Activated CD4-positive, CD25-positive, alpha-beta regulatory T cell (primary cell): Measurements from ENCODE around the gene ATOH8.

Experiments
- DNase-seq, 4 experiments: peaks; one replicate each; lab custom pipeline; 2025; lab: John Stamatoyannopoulos, UW

The ATOH8 gene

DNA sequence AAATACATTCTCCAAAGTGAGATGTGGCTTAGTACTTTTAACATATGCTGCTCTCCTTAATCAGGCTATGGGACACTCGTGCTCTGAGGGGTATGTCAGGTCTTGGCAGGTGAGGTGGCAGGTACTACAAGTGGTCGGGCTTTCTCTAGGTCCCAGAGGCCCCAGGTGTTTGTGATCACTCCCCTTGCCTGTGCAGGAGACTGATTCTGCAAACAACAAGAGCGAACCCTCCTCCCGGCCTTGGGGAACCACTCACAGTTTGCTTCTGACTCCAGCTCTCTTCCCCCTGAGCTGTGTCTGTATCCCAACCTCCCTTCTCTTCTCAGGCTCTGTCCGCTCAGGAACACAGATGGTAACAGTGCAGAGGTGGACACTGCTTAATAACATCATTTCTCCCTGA lies 48.1 kb downstream of the ATOH8 start:
- DNase-seq, result no peak

DNA sequence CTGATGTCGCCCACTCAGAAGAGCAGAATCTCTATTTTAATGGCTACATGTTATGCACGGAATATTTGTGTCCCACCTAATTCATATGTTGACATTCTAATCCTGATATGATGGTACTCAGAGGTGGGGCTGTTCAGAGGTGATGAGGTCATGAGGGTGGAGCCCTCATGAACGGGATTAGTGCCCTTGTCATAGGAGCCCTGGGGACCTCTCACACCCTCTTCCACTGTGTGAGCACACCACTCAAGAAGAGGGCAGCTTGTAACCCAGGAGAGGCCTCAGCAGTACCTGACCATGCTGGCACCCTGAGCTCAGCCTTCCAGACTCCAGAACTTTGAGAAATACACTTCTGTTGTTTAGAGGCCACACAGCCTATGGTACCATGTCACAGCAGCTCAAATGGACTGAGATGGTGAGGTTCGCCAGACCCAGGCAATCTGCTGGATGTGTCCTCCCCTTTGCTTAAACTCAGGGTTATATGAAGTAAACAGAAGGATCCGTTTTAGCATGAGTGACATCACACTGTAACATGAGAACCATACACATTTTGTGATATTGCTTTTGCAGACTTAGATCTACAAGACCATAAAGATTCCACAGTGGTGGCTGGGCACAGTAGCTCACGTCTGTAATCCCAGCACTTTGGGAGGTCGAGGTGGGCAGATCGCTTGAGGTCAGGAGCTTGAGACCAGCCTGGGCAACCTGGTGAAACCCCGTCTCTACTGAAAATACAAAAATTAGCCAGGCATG lies 48.7 kb downstream of the ATOH8 start:
- no peak for DNase-seq

DNA sequence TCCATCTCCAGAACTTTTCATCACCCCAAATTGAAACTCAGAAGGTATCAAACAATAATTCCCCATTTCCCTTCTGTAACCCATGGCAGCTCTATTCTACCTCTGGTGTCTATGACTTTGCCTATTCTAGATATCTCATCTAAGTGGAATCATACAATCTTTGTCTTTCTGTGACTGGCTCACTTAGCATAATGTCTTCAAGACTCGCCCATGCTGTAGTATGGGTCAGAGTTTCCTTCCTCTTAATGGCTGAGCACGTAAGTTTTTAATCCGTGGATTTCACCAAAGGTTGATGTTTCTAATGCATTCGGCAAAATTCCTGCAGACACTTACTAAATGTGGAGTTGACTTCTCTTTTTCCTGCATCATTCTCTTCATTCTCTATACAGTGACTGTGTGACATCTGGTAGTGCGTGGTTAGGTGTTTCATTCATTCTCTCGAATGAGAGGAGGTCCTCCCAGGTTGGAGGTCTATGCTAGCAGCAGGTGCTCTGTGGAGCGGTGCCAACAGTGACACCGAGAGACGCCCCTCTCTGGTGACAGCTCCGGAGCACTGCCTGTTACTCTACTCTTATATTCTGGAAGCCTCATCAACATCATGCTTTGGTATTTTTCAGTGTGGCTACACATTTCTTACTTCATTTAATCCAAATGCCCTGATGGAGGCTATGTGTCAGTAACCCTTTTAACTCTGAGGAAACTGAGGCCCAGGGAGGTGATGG lies 50.1 kb downstream of the ATOH8 start:
- no peak for DNase-seq

DNA sequence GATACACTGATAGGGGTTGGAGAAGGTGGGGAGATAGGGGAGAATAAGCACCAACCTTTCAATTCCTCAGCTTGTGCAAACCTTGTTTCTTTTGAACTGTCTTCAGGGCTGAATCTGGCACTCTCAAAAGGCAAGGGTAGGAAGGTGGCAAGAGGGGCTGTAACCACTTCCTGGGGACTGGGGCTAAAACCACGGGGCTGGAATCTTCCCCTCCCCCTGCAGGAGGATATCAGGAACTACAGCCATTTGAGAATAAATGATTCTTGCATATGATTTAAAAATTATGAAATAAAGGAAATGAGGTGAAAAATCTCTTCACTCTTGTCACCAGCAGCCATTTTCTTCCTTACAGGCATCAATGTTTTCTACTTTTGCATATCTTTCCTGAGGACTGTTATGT lies 50.8 kb downstream of the ATOH8 start:
- no peak for DNase-seq

DNA sequence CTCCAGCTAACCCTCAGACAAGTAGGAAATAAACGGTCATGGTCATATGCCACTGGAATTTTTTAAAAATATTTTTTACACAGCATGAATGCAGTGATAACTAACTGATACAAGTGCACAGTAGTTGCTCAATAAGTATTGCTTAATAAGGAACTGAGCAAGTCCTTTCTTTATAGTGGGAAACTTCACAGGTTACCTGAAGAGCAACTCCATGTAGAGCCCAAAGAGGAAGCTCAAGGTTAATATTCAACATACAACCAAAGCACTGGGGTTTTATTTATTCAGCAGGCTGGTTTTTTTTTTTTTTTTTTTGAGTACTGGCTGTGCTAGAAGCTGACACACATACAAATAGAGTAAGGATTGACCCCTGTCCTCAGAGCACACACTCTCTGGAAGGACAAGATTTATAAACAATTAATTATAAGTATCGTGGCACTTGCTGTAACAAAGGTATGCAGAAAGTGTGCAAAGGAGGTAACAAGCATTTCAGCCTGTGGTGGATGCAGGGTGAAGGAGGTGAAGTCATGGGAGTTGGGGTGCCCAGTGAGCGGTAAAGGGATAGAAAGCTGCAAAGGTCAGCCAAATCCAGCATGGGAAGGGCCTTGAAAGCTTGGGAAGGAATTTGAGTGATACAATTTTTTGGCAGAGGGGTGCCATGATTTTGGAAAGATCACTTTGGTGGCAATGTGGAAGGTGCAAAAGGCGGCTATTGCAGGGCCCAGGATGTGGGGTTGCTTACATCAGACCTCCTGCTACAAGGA lies 52.7 kb downstream of the ATOH8 start:
- no peak for DNase-seq

DNA sequence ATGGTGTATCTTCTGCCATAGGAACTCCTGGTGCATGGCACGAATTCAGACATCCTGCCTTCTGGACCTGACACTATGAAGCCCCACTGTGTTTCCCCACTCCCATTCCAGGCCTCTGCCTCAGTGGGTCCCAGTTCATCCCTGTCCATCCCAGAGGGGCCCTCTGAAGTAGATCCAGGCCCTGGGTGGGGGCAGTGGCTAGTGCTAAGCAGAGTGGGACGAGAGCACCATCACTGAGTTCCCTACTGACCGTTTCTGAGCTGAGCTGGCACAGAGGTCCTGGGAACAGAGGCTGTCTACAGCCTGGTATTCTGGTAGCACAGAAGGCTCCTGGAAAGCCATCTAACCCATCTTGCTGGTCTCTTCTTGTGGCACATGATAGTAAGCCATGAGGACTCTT lies 54.0 kb downstream of the ATOH8 start:
- no peak for DNase-seq

DNA sequence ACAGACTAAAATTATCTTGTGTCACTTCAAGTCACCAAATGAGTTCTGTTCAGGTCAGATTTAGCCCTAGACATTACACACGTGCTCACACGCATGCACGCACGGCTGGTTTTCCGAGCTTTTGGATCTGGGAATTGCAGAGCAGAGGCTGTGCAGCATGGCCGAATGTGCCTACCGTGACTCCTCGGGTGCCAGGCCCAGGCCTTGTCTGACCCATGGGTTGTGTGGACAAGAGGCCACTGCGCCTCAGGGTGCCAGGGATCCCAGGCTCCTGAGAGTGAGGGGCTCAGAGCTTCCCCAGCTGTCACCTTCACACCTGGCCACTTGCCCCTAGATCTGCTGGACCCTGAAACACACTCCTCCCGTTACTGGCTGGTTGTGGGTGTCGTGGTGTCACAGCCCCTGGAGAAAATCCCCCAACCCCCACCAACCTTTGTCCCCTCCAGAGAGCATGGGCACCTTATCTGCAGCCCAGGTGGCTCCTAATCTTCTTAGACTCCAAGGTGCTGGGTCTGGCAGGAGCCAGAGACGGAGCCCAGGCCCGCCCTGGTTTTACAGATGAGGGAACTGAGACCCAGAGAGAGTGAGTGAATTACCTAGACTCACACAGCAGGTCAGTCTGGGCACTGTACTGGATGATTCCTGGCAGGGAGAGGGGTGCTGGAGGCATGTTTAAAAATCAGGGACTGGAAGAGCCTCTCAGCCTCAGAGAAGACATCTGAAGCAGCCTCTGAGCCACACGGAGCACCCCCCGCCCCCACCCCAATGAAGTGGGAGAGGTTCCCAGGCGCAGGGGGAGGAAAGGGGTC lies 56.8 kb downstream of the ATOH8 start:
- no peak for DNase-seq

DNA sequence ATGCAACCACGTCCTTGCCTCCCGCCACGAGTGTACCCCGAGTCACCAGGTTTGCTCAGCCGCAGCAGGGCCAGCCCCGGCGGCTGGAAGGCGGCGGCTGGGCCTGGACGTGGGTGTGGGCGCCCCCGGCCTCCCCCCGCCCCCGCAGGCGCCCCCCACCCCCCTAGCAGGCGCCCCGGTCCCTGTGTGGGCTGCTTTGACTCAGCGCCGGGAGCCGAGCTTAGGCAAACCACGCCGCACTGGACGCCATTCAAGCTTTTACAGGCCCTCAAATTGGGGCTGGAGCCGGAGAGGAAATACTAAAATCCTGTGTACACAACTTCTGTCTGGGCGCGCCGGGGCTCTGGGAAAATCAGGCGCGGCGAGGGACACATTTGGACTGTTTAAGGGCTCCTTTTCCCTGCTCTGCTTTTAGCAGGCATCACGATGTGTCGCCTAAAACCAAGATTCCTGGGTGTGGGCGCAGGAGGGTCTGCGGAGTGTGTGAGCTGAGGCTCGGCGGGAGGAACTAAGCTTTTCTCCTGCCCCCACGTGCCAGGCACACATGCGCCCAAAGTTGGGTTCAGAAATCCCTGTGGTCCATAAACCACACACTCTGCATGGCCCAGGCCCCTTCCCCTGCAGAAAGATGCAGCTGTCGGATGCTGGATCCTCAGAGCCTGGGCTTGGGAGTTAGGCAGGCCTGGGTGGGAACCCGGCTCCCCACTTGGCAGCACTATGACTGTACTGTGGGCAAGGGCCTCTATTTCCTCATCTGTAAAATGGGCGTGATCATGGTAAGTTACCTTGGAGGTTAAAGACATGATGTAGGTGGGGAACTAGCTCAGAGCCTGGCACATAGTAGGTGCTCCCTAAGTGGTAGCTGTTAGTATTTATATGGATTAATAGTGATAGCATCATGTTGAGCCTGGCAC lies 57.6 kb downstream of the ATOH8 start:
- no peak for DNase-seq

DNA sequence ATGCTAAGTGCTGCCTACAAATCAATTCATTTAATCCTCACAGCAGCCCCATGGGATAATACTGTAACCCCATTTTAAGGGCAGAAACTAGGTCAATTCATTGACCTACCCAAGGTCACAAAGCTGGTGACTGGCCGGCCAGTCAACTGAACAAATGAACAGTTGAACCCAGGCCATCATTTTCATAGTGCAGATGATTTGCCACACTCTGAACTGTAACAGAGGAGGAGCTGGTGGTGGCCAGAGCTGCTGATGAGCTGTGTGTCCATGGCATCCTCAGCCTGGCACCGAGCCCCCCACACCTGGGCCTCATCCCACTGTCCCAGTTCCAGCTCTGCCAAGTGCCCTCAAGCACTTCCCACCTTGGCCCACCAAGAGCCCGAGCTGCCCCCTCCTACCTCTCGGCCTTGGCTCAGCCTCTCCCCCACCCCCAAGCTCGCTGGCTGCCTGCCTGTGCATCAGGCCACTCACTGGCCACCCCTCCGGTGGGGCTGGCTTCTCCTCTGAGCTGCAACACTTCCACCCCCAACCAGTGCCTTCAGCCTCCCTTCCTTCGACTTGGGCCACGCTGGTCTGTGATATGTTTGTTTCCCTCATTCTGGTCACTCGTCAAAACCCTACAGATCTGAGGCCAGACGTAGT lies 58.4 kb downstream of the ATOH8 start:
- no peak for DNase-seq

DNA sequence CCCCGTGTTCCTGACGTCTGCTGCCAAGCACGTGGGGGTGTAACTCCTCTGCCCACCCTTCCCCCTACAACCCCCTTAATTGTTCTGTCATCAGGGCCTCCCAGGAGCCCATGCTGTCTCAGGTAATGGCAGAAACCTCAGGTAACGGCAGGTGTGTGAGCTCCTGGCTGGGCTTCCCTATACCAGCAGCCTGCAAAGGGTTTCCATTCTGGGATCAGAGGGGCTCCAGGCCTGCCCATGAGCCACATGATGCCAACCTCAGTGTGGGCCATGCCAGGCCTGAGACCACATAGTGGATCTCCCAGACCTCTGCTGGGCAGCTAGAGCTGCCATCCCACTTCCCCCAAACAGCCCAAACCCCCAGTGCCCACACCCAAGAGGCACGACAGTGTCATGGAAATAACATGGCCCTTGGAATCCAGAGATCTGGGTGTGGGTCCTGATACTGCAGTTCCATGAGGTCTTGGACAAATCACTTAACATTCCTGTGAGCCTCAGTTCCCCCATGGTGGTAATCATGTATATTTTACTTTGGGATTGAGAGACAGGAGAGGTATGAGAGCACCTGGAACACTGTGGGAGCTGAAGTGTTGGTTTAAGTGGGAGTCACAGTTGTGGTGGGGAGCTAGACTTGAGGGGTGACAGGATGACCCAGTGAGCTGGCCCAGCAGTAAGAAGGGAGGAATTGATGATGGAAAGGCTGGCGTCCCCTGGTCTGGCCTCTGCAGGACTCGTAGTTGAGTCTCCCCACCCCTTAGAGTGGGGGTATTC lies 59.6 kb downstream of the ATOH8 start:
- DNase-seq, result no peak

DNA sequence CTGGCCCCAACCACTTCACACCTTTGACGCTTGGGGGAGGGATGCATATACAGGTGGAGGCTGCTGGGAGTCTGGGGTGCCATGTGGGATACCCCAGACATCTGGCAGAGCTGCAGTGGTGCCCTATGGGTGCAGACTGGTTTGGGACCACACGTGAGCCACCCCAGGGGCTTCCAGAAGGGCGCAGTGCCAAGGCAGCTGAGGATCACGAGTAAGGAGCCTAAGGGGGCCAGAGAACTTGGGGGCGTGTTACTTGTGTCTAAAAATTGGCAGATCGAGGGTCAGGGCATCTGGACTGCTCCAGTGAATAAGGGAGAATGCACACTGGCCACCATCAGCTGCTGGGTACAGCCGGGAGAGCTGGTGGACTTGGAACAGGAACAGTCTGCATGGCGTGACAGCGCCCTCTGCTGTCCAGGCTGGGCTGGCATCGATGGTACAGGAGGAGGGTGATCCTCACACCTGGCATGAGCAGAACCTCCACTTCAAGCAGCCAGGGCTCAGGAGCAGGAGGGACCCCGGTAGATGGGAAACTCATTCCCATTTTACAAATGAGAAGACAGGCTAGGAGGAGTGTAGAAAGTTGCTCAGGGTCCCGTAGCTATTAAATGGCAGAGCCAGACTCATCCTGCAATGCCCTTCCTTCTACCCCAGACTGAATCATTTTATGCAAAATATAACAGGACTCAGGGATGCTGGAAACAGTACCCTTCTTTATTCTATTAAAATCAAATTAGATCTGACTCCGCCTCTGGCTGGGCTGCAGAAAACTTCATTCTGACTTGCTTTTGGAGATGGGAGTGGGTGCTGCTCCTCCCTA lies 60.4 kb downstream of the ATOH8 start:
- peak; percentile 46 to 69 (median 60) for DNase-seq

DNA sequence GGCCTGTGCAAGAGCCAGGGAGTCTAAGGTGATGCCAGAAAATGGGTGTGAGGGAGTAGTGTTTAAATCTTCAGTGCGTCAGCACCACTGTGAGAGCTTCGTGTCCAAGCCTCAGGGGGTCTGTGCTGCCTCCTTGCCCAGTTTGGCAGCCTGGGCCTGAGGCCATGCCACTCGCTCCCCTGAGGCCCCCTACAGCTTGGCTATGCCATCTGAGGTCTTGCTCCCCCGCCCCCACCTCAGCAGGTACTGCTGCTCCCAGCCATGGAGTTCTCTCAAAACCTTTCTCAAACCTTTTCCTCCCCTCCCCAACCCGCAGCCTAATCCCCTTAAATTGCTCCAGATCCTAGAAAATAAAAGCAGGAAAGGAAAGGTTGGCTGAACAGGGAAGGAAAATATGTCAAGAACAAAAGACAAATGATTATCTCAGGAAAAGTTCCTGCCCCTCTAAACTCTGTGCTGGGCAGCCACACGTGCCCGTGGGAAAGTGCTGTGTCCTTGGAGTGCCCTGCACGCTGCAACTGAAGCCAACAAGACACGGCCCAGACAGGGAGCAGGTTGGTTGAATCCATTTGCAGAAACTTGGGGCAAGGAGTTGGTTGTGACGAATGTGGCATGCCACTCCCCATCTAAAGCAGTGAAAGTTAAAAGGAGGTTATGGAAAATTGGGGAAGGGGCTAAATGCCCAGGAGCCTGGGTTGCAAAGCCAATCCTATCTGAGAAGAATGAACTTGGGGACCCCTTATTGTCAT lies 61.2 kb downstream of the ATOH8 start:
- DNase-seq, result no peak

DNA sequence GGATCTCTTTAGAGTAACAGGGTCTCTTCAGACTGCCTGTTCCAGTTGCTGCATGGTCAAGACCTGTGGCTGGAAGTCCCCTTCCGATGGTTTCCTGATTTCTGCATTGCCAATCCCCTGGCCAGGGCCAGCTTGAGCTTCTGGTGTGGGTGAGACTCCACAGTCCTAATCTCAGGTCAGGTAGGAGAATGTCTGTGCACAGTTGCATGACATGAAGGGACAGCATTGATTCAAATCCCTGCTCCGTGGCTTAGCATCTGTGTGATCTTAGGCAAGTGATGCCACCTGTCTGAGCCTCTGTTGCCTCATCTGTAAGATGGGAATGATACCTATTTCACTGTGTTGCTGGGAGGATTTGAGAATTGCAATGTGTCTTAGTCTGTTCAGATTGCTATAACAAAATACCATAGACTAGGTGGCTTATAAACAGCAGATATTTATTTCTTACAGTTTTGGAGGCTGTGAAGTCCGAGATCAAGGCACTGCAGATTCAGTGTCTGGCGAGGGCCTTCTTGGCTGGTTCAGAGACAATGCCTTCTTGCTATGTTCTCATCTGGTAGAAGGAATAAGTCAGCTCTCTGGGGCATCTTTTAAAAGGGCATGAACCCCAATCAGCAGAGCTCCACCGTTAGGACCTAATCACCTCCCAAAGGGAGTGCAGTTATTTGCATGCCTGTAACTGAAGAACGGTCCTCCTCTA lies 66.2 kb downstream of the ATOH8 start:
- no peak for DNase-seq

DNA sequence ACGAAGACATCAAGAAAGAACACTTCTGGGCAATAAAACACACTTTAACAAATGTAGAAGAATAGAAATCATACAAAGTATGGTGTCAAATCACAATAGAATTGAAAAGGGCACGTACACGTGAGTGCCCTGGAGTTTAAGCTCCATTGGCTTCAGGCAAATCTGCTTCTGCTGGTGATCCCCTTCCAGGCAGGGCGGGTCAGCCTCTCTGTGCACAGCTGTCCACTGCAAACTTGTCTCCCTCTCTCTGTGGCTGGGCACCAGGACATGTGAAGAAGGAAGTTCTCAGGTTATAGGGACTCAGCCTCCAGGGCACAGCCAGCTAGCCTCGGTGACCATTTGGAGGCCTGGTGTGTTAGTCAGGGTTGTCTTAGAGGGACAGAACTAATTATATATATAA lies 69.0 kb downstream of the ATOH8 start:
- no peak for DNase-seq

DNA sequence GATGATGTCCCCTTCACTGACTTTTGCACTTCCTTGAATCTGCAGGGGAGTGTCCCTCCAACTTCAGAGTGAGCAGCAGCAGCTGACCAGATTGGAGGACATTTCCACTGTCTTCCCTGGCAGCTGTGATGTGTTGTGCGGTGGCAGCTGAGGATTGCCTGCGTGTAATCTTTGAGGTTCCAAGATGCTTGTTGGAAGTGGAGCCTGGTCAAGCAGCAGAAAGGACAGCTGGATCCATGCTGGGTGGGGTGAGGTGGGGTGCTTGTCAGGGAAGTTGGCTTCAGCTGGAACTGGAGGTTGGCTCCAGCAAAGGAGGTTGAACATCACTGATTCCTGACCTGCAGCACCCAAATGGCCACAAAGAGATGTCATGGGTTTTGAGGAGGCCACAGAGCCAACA lies 70.2 kb downstream of the ATOH8 start:
- DNase-seq, result no peak

DNA sequence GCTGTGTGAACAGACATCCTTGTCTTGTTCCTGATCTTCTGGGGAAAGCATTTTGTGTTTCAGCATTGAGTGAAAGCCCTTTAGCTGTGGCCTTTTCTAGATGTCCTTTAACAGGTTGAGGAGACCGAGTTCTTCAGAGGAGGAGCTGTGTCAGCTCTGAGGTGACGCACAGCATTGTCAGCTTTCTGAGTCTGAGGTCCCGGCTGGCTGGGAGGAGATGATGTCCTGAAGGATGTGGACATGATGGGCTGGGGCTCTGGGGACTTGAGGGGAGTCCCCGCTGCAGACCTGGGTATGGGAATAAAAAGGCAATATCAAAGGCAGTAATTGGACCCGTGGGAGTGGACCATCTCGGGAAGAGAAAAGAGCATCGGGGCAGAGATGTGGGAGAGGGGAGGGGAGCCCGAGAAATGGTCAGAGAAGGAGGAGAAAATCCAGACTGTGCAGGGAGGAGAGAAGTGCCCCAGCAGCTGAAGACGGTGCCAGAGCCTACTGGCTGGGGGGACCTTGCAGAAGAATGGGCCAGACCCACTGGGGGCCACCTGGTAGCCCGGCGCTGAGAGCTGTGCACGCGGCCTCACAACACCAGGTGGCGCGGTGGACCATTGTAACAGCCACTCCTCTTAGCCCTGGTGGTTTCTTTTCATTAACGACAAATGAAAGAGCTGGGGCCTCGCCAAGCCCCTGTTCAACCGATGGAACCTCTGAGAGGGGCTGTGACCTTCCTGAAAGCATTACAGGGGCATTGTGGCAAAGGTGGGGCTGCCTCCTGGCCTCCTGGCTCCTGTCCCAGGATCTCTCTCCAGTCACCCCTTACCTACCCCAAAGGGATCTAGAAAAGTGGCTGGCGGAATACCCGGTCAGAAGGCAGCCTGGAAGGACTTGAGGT lies 73.4 kb downstream of the ATOH8 start:
- DNase-seq, result peak; percentile 68 to 80 (median 72)
